DMS53 treated with DMSO at 0.1 percent for 48 hours (cell line): ENCODE data around the gene GPRC5C.
A peak's percentile ranks its signal among the peaks of the same experiment; 100 is the strongest.
"Not testable (repeated sequence)": the region's sequence is repeated elsewhere in the genome, so short reads cannot be mapped to it uniquely, and the experiment has no call there.

Experiments
- DNase-seq: peaks from one replicate; lab custom pipeline; 2025; ENCODE audit not compliant: unreplicated experiment; lab: John Stamatoyannopoulos, UW

Gene GPRC5C

GRCh38 chr17:74404789-74405188 lies 27.1 kb upstream of the GPRC5C start:
- DNase-seq, result no peak

GRCh38 chr17:74405311-74405710 lies 26.6 kb upstream of the GPRC5C start:
- DNase-seq, result not testable (repeated sequence)

GRCh38 chr17:74407384-74407783 lies 24.5 kb upstream of the GPRC5C start:
- no peak for DNase-seq

- DNase-seq, result peak; percentile 74
Measured at GRCh38 chr17:74408262-74408661, 23.6 kb upstream of the GPRC5C start.

- peak; percentile 97 for DNase-seq
Measured at GRCh38 chr17:74408815-74409214, 23.1 kb upstream of the GPRC5C start.

- DNase-seq, result peak; percentile 40
Measured at GRCh38 chr17:74410001-74410443, 21.9 kb upstream of the GPRC5C start.

GRCh38 chr17:74412581-74412980 lies 19.3 kb upstream of the GPRC5C start:
- DNase-seq, result no peak

GRCh38 chr17:74413491-74413890 lies 18.4 kb upstream of the GPRC5C start:
- DNase-seq, result no peak

GRCh38 chr17:74414510-74414909 lies 17.4 kb upstream of the GPRC5C start:
- no peak for DNase-seq

GRCh38 chr17:74415608-74416396 lies 16.1 kb upstream of the GPRC5C start:
- DNase-seq, result no peak

- DNase-seq, result peak; percentile 82
Measured at GRCh38 chr17:74417178-74418045, 14.5 kb upstream of the GPRC5C start.

GRCh38 chr17:74419928-74420411 lies 11.9 kb upstream of the GPRC5C start:
- DNase-seq, result peak; percentile 37

- DNase-seq, result no peak
Measured at GRCh38 chr17:74424117-74424516, 7.8 kb upstream of the GPRC5C start.

- no peak for DNase-seq
Measured at GRCh38 chr17:74424657-74425056, 7.2 kb upstream of the GPRC5C start.

- no peak for DNase-seq
Measured at GRCh38 chr17:74426551-74427047, 5.3 kb upstream of the GPRC5C start.

- peak; percentile 12 for DNase-seq
Measured at GRCh38 chr17:74427048-74427762, 4.7 kb upstream of the GPRC5C start.

- DNase-seq, result no peak
Measured at GRCh38 chr17:74427763-74428153, 4.1 kb upstream of the GPRC5C start.

- peak; percentile 68 for DNase-seq
Measured at GRCh38 chr17:74429604-74430384, 2.1 kb upstream of the GPRC5C start.

- no peak for DNase-seq
Measured at GRCh38 chr17:74430385-74430705, 1.5 kb upstream of the GPRC5C start.
